IMR-90 (cell line): ENCODE data around the gene PIPOX.

Source experiments
- CEBPB ChIP-seq: IDR thresholded peaks from 2 replicates; pipeline ENCODE4 v1.6.1; 2012; ENCODE audit warnings: low read depth, low read length, improper control_type of control experiment
- FOS ChIP-seq: fragments of 150-350 bp; IDR thresholded peaks from 2 replicates; pipeline ENCODE4 v1.6.1; 2016; ENCODE audit warnings: low read depth, low read length
- MAZ ChIP-seq: IDR thresholded peaks from 2 replicates; pipeline ENCODE4 v1.6.1; 2012; ENCODE audit warnings: low read depth, mild to moderate bottlenecking, low read length, improper control_type of control experiment, moderate library complexity, borderline replicate concordance
- POLR2A ChIP-seq: IDR thresholded peaks from 2 replicates; pipeline ENCODE4 v1.6.1; 2012; ENCODE audit warnings: mild to moderate bottlenecking, low read depth, low read length
- RAD21 ChIP-seq: IDR thresholded peaks from 2 replicates; pipeline ENCODE4 v1.6.1; 2012; ENCODE audit warnings: low read length, improper control_type of control experiment
- SMC3 ChIP-seq: fragments of 150-350 bp; IDR thresholded peaks from 2 replicates; pipeline ENCODE4 v1.6.1; 2016; ENCODE audit warnings: low read depth, mild to moderate bottlenecking, antibody characterized with exemption, low read length, moderate library complexity
- TF ChIP-seq, protein P1 (sequence below): conservative IDR thresholded peaks from 2 replicates; pipeline ENCODE4 v1.5.1; 2012; ENCODE audit warnings: mild to moderate bottlenecking, low read depth, low read length, improper control_type of control experiment

DNA sequence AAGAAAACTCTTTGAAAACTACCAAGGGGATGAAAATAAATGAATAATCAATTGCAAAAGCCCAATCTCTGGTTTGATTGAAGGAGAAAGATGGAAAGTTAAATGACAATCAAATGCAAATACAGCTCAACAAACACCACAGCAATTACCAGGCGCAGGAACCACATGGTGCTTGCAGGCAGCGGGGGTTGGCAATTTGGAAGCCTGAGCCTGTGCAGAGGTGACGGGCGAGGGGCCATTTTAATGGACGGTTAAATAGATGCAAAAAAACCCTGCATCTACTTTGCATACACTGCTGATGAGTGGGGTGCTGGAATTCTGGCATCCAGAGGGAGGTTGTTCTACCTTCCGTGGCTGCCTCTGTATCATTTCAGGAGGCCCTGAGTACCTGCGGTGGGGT lies 32.4 kb upstream of the PIPOX start:
- TF ChIP-seq, protein P1, sequence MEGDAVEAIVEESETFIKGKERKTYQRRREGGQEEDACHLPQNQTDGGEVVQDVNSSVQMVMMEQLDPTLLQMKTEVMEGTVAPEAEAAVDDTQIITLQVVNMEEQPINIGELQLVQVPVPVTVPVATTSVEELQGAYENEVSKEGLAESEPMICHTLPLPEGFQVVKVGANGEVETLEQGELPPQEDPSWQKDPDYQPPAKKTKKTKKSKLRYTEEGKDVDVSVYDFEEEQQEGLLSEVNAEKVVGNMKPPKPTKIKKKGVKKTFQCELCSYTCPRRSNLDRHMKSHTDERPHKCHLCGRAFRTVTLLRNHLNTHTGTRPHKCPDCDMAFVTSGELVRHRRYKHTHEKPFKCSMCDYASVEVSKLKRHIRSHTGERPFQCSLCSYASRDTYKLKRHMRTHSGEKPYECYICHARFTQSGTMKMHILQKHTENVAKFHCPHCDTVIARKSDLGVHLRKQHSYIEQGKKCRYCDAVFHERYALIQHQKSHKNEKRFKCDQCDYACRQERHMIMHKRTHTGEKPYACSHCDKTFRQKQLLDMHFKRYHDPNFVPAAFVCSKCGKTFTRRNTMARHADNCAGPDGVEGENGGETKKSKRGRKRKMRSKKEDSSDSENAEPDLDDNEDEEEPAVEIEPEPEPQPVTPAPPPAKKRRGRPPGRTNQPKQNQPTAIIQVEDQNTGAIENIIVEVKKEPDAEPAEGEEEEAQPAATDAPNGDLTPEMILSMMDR: no peak
- TF ChIP-seq SMC3: no peak
- no peak for TF ChIP-seq FOS
- no peak for TF ChIP-seq RAD21
- no peak for TF ChIP-seq POLR2A
- TF ChIP-seq CEBPB: no peak
- TF ChIP-seq MAZ: no peak
